ENCODE results near the gene AGBL4. TPM values are rescaled to one million over a fixed set of nuclear protein-coding genes. Genes with fewer than 3 reads are reported as not detected.

AGBL4 gene
- total RNA-seq, 2 donors from 2014 or later = 0.40 to 5.5 TPM

DNA sequence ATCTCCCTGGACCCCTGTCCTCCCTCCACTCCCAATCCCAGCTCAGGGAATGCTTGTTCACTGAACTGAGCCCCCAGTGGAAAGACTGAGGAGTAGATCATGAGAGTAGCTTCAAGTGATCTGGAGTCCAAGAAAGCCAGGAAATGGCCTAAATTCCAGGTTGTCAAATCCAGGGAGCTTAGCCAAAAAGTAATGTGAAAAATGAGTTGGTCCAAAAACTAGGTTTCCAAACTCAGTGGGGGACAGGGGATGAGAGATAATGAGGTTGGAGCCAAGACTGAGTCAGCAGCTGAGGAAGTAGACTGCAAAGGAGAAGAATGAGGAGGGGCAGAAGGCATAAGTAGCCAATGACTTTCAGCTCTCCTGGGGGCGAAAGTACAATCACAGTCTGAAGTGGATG lies 963.0 kb downstream of the AGBL4 start:
- H3K4me3 Mint-ChIP-seq = no peak overlapping the region
- no peak overlapping the region for H3K4me3 ChIP-seq (ENCODE audit: low read length)
- H3K27ac Mint-ChIP-seq = no peak overlapping the region
- H3K36me3 ChIP-seq (ENCODE audit: control insufficient read depth, insufficient read depth, low read length) = no peaks in the 10 kb centered on the region
- H3K9ac ChIP-seq (ENCODE audit: extremely low read depth, low read length, poor library complexity, severe bottlenecking) = no peak overlapping the region
- no peak for DNase-seq
- H3K9me3 ChIP-seq (ENCODE audit: control insufficient read depth, low read length) = peaks cover 63% of the 10 kb centered on the region
- peaks cover 6% of the 10 kb centered on the region for H3K36me3 Mint-ChIP-seq (ENCODE audit: low read depth)
- TF ChIP-seq, protein P1, sequence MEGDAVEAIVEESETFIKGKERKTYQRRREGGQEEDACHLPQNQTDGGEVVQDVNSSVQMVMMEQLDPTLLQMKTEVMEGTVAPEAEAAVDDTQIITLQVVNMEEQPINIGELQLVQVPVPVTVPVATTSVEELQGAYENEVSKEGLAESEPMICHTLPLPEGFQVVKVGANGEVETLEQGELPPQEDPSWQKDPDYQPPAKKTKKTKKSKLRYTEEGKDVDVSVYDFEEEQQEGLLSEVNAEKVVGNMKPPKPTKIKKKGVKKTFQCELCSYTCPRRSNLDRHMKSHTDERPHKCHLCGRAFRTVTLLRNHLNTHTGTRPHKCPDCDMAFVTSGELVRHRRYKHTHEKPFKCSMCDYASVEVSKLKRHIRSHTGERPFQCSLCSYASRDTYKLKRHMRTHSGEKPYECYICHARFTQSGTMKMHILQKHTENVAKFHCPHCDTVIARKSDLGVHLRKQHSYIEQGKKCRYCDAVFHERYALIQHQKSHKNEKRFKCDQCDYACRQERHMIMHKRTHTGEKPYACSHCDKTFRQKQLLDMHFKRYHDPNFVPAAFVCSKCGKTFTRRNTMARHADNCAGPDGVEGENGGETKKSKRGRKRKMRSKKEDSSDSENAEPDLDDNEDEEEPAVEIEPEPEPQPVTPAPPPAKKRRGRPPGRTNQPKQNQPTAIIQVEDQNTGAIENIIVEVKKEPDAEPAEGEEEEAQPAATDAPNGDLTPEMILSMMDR (conservative IDR thresholded peaks at IDR 0.05) = no peak
- WGBS, 2 experiments (ENCODE audit: insufficient coverage in 1 of 2, insufficient read length in 1 of 2) = 40 to 76% methylated on average over 1 of the region's 1 CpG
- H3K4me1 Mint-ChIP-seq = peaks cover 3% of the 10 kb centered on the region
- no peaks in the 10 kb centered on the region for H3K27me3 ChIP-seq (ENCODE audit: control insufficient read depth, insufficient read depth, low read length, poor library complexity, severe bottlenecking)
- H3K27ac ChIP-seq (ENCODE audit: low read depth, low read length) = no peak overlapping the region
- peaks cover 60% of the 10 kb centered on the region for H3K9me3 Mint-ChIP-seq
- H3K27me3 Mint-ChIP-seq (ENCODE audit: insufficient read depth) = peaks cover 2% of the 10 kb centered on the region
- no peaks in the 10 kb centered on the region for H3K4me1 ChIP-seq (ENCODE audit: control insufficient read depth, insufficient read depth, low read length)

- Histone ChIP-seq H3K27me3 (ENCODE audit: control insufficient read depth, insufficient read depth, low read length, poor library complexity, severe bottlenecking) (no peaks in the 10 kb centered on the region), H3K9me3 (ENCODE audit: control insufficient read depth, low read length) (peaks cover 60% of the 10 kb centered on the region), H3K36me3 (ENCODE audit: control insufficient read depth, insufficient read depth, low read length) (no peaks in the 10 kb centered on the region), H3K4me1 (ENCODE audit: control insufficient read depth, insufficient read depth, low read length) (no peaks in the 10 kb centered on the region), H3K9ac (ENCODE audit: extremely low read depth, low read length, poor library complexity, severe bottlenecking) (no peak overlapping the region), H3K4me3 (ENCODE audit: low read length) (no peak overlapping the region), H3K27ac (ENCODE audit: low read depth, low read length) (no peak overlapping the region)
- Mint-ChIP-seq H3K9me3 (peaks cover 53% of the 10 kb centered on the region), H3K4me1 (peaks cover 3% of the 10 kb centered on the region), H3K4me3 (no peak overlapping the region), H3K36me3 (ENCODE audit: low read depth) (peaks cover 6% of the 10 kb centered on the region), H3K27me3 (ENCODE audit: insufficient read depth) (peaks cover 2% of the 10 kb centered on the region), H3K27ac (no peak overlapping the region)
- TF ChIP-seq, protein P1 (conservative IDR thresholded peaks at IDR 0.05) = no peak
- WGBS, 2 experiments (ENCODE audit: insufficient coverage in 1 of 2, insufficient read length in 1 of 2) = 75% methylated on average over 3 of the region's 3 CpGs; no CpG with 5 or more reads in 1 of the 2 experiments
- DNase-seq = no peak
These were observed 964.7 kb downstream of the AGBL4 start for GRCh38 chr1:49059087-49059486.

DNA sequence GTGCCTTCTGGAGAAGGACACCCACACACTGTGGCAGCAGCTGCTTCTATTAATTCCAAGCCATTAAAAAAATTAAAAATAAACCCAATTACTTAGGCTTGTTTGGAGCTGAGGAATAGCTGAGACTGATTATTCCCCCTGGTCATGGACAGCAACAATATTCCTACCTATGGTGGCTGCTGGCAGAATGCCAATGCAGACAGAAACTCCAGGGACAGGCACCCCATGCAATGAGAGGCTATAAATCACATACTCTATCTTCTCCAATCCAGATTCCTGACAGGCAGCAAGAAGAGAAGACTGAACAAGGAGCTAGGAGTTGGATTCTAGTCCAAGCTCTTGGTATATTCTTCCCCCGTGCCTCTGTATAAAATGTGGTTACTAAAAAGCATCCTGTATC lies 971.7 kb downstream of the AGBL4 start:
- DNase-seq = no peak
- peaks cover 11% of the 10 kb centered on the region for H3K9me3 Mint-ChIP-seq
- H3K4me3 Mint-ChIP-seq = no peak overlapping the region
- H3K9ac ChIP-seq (ENCODE audit: extremely low read depth, low read length, poor library complexity, severe bottlenecking) = no peak overlapping the region
- H3K27me3 Mint-ChIP-seq (ENCODE audit: insufficient read depth) = no peaks in the 10 kb centered on the region
- 71 to 86% methylated on average over 1 of the region's 1 CpG for WGBS, 2 experiments (ENCODE audit: insufficient coverage in 1 of 2, insufficient read length in 1 of 2)
- H3K4me3 ChIP-seq (ENCODE audit: low read length) = no peak overlapping the region
- H3K27me3 ChIP-seq (ENCODE audit: control insufficient read depth, insufficient read depth, low read length, poor library complexity, severe bottlenecking) = no peaks in the 10 kb centered on the region
- H3K9me3 ChIP-seq (ENCODE audit: control insufficient read depth, low read length) = peaks cover 62% of the 10 kb centered on the region
- H3K4me1 ChIP-seq (ENCODE audit: control insufficient read depth, insufficient read depth, low read length) = no peaks in the 10 kb centered on the region
- TF ChIP-seq, protein P1 (conservative IDR thresholded peaks at IDR 0.05) = no peak
- H3K4me1 Mint-ChIP-seq = peaks cover 8% of the 10 kb centered on the region
- no peak overlapping the region for H3K27ac ChIP-seq (ENCODE audit: low read depth, low read length)
- no peak overlapping the region for H3K27ac Mint-ChIP-seq
- H3K36me3 ChIP-seq (ENCODE audit: control insufficient read depth, insufficient read depth, low read length) = no peaks in the 10 kb centered on the region
- no peaks in the 10 kb centered on the region for H3K36me3 Mint-ChIP-seq (ENCODE audit: low read depth)
